Sigmoid colon (tissue), 4 donors: Measurements from ENCODE around the gene SHF.

Experiments used
- CTCF ChIP-seq, 4 experiments: fragments of 450-650 bp in 3 of 4; fragments of 200-600 bp in 1 of 4; IDR thresholded peaks; one replicate each; pipeline ENCODE4 v1.5.1; 2016 to 2019; ENCODE audit warnings: antibody characterized with exemption in 4 of 4, mild to moderate bottlenecking in 3 of 4, moderate library complexity in 2 of 4
- POLR2A ChIP-seq, 2 donors: fragments of 450-650 bp; IDR thresholded peaks; one replicate each; pipeline ENCODE4 v1.6.1; 2016; ENCODE audit warnings: antibody characterized with exemption in 2 of 2, mild to moderate bottlenecking in 2 of 2, moderate library complexity in 2 of 2
- POLR2AphosphoS5 ChIP-seq, 4 donors: sonication (generic); formaldehyde crosslinking; IDR thresholded peaks; one replicate each; pipeline ENCODE4 v1.6.1; 2017; ENCODE audit warnings: antibody characterized with exemption in 4 of 4

- TF ChIP-seq POLR2AphosphoS5 (IDR thresholded peaks at IDR 0.05) (no peak), CTCF (IDR thresholded peaks at IDR 0.05) (no peak), POLR2A (IDR thresholded peaks at IDR 0.05) (no peak)
Measured at GRCh38 chr15:45151998-45152828, 35.6 kb downstream of the SHF start.
